ENCODE results near the gene CRY1. TPM values are rescaled to one million over a fixed set of nuclear protein-coding genes. Genes with fewer than 3 reads are reported as not detected.

Gene CRY1
- total RNA-seq, 1 experiment from 2014 or later, result 43.8 TPM

DNA sequence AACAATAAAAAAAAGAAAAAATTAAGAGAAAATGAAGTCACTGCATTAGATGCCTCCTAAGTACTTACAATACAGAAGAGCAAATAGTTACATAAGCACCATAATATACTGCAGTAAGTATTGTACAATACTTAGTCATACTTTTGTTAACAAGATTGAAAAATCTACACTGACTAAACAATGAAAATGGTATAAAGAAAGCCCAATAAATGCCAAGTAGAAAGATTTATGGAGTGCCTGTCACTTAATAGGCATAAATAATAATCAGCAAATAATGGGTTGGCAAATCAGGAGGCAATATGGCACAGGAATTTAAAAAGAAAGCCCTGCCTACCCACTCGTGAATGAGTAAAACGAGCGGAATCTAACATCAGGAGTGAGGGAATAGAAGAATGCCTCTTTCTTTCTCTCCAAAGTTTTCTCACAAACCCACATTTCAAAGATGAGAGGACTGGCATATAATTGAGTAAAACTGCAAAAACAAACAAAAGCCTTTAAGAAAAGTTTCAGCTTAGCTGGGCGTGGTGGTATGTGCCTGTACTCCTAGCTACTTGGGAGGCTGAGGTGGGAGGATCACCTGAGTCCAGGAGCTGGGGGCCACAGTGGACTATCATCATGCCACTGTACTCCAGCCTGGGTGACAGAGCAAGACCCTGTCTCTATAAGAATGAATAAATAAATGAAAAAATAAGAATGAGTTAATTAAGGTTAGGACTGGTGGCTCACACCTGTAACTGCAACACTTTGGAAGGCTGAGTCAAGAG lies 36.1 kb downstream of the CRY1 start:
- H3K27me3 ChIP-seq (ENCODE audit: control insufficient read depth, insufficient read depth, low read length), result no peaks in the 10 kb centered on the region
- H3K36me3 ChIP-seq (ENCODE audit: control insufficient read depth, insufficient read depth, low read length), result no peaks in the 10 kb centered on the region
- H3K27ac ChIP-seq (ENCODE audit: low read length), result no peak overlapping the region
- no TSS peak for BruUV-seq (replicated peaks)
- in situ Hi-C loops (cut with HindIII; ENCODE audit: low pct_unique_long_range_greater_than_20kb, low sequenced_read_pairs), result no loop called here
- ChIA-PET CTCF (interaction anchor here (0.6 kb wide), 1 partner anchor 906 kb away, joined by 3 read pairs; no protein-coding TSS in a partner anchor), POLR2A (interaction anchor here (0.6 to 1.0 kb wide), 2 partner anchors 30 to 306 kb away, joined by 4 read pairs; no protein-coding TSS in a partner anchor)
- H3K4me3 ChIP-seq (ENCODE audit: low read depth in 2 of 2, low read length in 2 of 2), result no peak overlapping the region
- TF ChIP-seq TCF7L2 (IDR thresholded peaks at IDR 0.05; ENCODE audit: low read depth, low read length) (no peak), POLR2AphosphoS5 (IDR thresholded peaks at IDR 0.05; ENCODE audit: low read depth, low read length) (no peak)
- intact Hi-C loops (cut with micrococcal nuclease; ENCODE audit: unreplicated experiment), result no loop called here
- ATAC-seq, result peak; percentile 85
- H3K4me1 ChIP-seq (ENCODE audit: control insufficient read depth, insufficient read depth, low read length), result peaks cover 16% of the 10 kb centered on the region
- no peak for DNase-seq (ENCODE audit: low read depth, low spot score)
- H3K9me3 ChIP-seq (ENCODE audit: control insufficient read depth, insufficient read depth, low read depth, low read length), result peaks cover 6% of the 10 kb centered on the region; the same call in 1 of the 2 replicates

DNA sequence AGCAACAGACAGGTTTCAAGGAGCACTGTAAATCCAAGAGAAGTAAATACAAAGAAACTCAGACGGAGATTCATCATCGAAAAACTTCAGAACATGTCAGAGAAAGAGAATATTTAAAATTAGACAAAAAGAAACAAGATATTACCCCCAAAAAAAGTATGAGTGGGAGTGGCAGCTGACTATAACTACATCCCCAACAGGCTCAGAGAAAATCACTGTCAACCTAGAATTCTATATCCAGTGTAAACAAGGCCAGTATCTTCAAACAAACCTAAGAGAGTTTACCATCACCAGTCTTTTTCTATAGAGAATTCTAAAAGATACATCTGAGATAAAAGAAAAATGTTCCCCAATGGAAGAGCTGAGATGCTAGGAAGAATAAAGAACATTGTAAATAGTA lies 39.6 kb downstream of the CRY1 start:
- CTCF ChIA-PET, result no interaction called here
- intact Hi-C loops (cut with micrococcal nuclease; ENCODE audit: unreplicated experiment), result no loop called here
- no peaks in the 10 kb centered on the region for H3K27me3 ChIP-seq (ENCODE audit: control insufficient read depth, insufficient read depth, low read length)
- peaks cover 6% of the 10 kb centered on the region; the same call in 1 of the 2 replicates for H3K9me3 ChIP-seq (ENCODE audit: control insufficient read depth, insufficient read depth, low read depth, low read length)
- TF ChIP-seq TCF7L2 (IDR thresholded peaks at IDR 0.05; ENCODE audit: low read depth, low read length), result no peak
- TF ChIP-seq, protein P1, sequence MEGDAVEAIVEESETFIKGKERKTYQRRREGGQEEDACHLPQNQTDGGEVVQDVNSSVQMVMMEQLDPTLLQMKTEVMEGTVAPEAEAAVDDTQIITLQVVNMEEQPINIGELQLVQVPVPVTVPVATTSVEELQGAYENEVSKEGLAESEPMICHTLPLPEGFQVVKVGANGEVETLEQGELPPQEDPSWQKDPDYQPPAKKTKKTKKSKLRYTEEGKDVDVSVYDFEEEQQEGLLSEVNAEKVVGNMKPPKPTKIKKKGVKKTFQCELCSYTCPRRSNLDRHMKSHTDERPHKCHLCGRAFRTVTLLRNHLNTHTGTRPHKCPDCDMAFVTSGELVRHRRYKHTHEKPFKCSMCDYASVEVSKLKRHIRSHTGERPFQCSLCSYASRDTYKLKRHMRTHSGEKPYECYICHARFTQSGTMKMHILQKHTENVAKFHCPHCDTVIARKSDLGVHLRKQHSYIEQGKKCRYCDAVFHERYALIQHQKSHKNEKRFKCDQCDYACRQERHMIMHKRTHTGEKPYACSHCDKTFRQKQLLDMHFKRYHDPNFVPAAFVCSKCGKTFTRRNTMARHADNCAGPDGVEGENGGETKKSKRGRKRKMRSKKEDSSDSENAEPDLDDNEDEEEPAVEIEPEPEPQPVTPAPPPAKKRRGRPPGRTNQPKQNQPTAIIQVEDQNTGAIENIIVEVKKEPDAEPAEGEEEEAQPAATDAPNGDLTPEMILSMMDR (IDR thresholded peaks at IDR 0.05), result no peak
- TF ChIP-seq SIN3A (IDR thresholded peaks at IDR 0.05; ENCODE audit: borderline replicate concordance, insufficient read depth, low read depth, low read length), result no peak
- no peak for TF ChIP-seq POLR2AphosphoS5 (IDR thresholded peaks at IDR 0.05; ENCODE audit: low read depth, low read length)
- TF ChIP-seq, protein P2, sequence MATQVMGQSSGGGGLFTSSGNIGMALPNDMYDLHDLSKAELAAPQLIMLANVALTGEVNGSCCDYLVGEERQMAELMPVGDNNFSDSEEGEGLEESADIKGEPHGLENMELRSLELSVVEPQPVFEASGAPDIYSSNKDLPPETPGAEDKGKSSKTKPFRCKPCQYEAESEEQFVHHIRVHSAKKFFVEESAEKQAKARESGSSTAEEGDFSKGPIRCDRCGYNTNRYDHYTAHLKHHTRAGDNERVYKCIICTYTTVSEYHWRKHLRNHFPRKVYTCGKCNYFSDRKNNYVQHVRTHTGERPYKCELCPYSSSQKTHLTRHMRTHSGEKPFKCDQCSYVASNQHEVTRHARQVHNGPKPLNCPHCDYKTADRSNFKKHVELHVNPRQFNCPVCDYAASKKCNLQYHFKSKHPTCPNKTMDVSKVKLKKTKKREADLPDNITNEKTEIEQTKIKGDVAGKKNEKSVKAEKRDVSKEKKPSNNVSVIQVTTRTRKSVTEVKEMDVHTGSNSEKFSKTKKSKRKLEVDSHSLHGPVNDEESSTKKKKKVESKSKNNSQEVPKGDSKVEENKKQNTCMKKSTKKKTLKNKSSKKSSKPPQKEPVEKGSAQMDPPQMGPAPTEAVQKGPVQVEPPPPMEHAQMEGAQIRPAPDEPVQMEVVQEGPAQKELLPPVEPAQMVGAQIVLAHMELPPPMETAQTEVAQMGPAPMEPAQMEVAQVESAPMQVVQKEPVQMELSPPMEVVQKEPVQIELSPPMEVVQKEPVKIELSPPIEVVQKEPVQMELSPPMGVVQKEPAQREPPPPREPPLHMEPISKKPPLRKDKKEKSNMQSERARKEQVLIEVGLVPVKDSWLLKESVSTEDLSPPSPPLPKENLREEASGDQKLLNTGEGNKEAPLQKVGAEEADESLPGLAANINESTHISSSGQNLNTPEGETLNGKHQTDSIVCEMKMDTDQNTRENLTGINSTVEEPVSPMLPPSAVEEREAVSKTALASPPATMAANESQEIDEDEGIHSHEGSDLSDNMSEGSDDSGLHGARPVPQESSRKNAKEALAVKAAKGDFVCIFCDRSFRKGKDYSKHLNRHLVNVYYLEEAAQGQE (IDR thresholded peaks at IDR 0.05; ENCODE audit: insufficient read depth in 1 of 2, low read depth in 2 of 2, low read length in 1 of 2), result no peak
- H3K27ac ChIP-seq (ENCODE audit: low read length), result no peak overlapping the region
- peaks cover 16% of the 10 kb centered on the region for H3K4me1 ChIP-seq (ENCODE audit: control insufficient read depth, insufficient read depth, low read length)
- in situ Hi-C loops (cut with HindIII; ENCODE audit: low pct_unique_long_range_greater_than_20kb, low sequenced_read_pairs), result no loop called here
- H3K4me3 ChIP-seq (ENCODE audit: low read depth in 2 of 2, low read length in 2 of 2), result no peak overlapping the region
- no peaks in the 10 kb centered on the region for H3K36me3 ChIP-seq (ENCODE audit: control insufficient read depth, insufficient read depth, low read length)
- ATAC-seq, result no peak
- POLR2A ChIA-PET, result no interaction called here
- BruUV-seq (replicated peaks), result no TSS peak
- DNase-seq (ENCODE audit: low read depth, low spot score), result no peak

DNA sequence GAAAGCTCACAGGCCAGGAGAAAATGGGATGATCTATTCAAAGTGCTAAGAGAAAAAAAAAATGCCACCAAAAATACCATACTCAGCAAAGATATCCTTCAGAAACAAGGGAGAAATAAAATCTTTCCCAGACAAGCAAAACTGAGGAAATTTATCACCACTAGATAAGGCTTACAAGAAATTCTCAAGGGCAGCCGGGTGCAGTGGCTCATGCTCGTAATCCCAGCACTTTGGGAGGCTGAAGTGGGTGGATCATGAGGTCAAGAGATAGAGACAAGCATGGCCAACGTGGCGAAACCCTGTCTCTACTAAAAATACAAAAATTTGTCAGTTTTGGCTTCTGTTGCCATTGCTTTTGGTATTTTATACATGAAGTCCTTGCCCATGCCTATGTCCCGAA lies 48.2 kb downstream of the CRY1 start:
- intact Hi-C loops (cut with micrococcal nuclease; ENCODE audit: unreplicated experiment), result no loop called here
- in situ Hi-C loops (cut with HindIII; ENCODE audit: low pct_unique_long_range_greater_than_20kb, low sequenced_read_pairs), result no loop called here
- H3K4me3 ChIP-seq (ENCODE audit: low read depth in 2 of 2, low read length in 2 of 2), result no peak overlapping the region

More for the DNA sequence above, 48.2 kb downstream of the CRY1 start:
- Histone ChIP-seq H3K27me3 (ENCODE audit: control insufficient read depth, insufficient read depth, low read length) (no peaks in the 10 kb centered on the region), H3K9me3 (ENCODE audit: control insufficient read depth, insufficient read depth, low read depth, low read length) (no peaks in the 10 kb centered on the region), H3K4me1 (ENCODE audit: control insufficient read depth, insufficient read depth, low read length) (no peaks in the 10 kb centered on the region), H3K27ac (ENCODE audit: low read length) (no peak overlapping the region), H3K36me3 (ENCODE audit: control insufficient read depth, insufficient read depth, low read length) (no peaks in the 10 kb centered on the region)
- POLR2A ChIA-PET, result interaction anchor here (0.7 kb wide), 1 partner anchor 32 kb away, joined by 8 read pairs; no protein-coding TSS in a partner anchor
- DNase-seq (ENCODE audit: low read depth, low spot score), result no peak
- TF ChIP-seq, protein P1 (IDR thresholded peaks at IDR 0.05), result no peak
- TF ChIP-seq SIN3A (IDR thresholded peaks at IDR 0.05; ENCODE audit: borderline replicate concordance, insufficient read depth, low read depth, low read length) (no peak), TCF7L2 (IDR thresholded peaks at IDR 0.05; ENCODE audit: low read depth, low read length) (no peak), POLR2AphosphoS5 (IDR thresholded peaks at IDR 0.05; ENCODE audit: low read depth, low read length) (no peak)
- TF ChIP-seq, protein P2 (IDR thresholded peaks at IDR 0.05; ENCODE audit: insufficient read depth in 1 of 2, low read depth in 2 of 2, low read length in 1 of 2), result no peak
- CTCF ChIA-PET, result no interaction called here
- ATAC-seq, result no peak
- BruUV-seq (replicated peaks), result no TSS peak
